Bone marrow (tissue), 2 donors: Measurements from ENCODE around the gene IQSEC1.
"Not testable (repeated sequence)": the region's sequence is repeated elsewhere in the genome, so short reads cannot be mapped to it uniquely, and the experiment has no call there.

Experiments
- DNase-seq, 2 donors: peaks; one replicate each; lab custom pipeline; 2025; lab: John Stamatoyannopoulos, UW

Gene IQSEC1

DNA sequence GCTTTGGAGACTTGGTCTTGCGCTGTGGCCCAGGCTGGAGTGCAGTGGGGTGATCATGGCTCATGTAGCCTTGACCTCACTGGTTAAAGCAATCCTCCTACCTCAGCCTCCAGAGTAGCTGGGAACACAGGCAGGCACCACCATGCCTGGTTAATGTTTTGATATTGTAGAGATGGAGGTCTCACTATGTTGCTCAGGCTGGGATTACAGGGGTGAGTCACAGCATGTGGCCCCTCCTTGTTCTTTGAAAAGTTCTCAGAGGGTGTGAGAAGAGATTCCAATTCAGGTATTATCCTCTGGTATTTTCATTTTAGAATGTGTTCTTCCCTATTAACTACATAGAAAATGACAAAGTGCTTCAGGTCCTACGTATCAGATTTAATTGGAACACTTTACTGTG, 180.0 kb downstream of the IQSEC1 start:
- no peak for DNase-seq

- DNase-seq, result no peak
Observed at GRCh38 chr3:12892840-12893189, 180.4 kb downstream of the IQSEC1 start.

GRCh38 chr3:12891985-12892839, 181.0 kb downstream of the IQSEC1 start:
- peak in 1 of 2 donors; percentile 71 for DNase-seq

- DNase-seq, result no peak
Observed at GRCh38 chr3:12891391-12891984, 181.7 kb downstream of the IQSEC1 start.

DNA sequence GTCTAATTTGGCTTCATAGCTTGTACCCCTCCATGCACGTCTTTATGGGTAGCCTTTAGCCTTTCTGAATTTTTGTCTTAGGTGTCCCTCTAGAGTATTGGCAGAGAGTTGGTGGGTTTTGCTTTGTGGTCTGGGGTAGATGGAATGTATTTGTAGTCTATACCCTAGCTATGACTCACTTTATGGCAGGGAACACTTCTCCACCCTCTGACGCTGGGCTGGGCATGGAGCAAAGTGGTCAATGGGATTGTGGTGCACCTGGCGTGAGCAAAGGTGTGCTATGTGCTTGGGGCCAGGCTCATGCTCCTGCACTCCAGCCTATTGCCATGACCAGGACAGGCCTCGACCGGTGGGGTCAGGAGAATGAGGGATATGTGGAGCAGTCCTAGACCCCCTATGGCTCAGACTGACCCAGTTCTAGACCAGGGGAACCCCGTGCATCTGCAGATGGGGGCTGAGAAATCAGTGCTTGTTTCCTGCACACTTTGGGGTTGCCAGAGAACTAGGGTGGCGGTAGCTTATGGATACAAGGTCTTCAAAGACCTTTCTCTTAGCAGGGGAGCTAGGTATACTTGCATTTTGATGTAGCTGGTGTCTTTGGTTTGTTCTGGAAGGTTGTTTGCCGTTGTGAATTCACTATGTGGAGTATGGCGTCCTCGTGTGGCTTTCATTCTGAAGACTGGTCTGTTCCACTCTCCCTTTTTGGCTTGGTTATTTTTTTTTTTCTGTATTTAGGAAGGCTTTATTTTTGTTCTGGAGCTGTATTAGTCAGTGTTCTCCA, 182.4 kb downstream of the IQSEC1 start:
- DNase-seq, result no peak

- no peak for DNase-seq
Observed at GRCh38 chr3:12886736-12887135, 186.5 kb downstream of the IQSEC1 start.

GRCh38 chr3:12886106-12886679, 187.0 kb downstream of the IQSEC1 start:
- DNase-seq, result no peak

DNA sequence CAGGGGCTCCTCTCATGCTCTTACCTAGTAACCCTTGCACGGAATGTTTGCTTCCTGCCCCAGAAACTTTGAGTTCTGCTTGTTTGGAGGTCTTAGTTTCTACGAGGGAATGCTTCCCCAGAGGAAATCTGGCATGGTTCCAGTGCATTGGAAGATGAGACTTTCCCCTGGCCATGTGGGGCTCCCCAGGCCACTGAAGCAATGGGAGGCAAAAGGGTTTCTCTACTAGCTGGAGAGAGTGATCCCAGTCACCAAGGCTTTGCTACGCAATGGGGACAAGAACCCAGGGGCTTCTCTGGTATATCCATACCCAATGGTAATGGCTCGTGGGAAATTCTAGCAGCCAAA, 187.7 kb downstream of the IQSEC1 start:
- no peak for DNase-seq

DNA sequence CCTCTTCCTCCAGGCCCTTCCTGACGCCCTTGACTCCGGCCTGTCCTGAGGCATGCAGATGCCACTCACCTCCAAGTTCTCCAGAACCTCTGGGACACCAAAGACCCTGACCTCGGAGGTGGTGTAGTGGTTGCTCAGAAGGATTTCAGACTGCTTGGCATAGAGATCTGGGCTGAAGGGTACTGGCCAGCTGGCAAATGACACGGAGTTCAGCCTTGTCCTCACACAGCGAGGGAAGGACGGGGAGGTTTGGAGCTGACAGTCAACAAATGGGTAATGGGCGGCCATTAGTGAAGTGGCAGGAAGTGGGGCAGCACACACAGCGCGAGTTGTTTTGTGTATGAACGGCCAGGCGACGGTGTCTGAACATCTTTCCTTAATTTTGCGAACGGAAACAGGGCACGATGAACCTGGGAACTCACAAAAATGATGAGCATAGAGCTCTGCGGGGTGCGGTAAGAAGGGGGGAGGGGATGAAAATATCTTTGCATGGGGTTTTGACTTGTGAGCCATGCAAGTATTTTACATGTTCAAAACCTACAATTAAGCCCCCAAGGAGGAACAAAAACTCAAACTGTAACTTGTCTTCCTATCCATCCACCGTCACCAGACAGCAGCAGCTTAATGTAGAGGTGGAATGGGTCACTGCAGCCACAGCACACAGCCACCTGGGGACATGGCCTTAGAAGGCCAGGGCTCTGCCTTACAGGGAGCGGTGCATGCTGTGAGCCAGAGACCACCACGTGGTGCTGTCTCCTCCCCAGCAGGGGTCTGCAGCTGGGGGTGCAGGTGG, 188.2 kb downstream of the IQSEC1 start:
- no peak for DNase-seq

DNA sequence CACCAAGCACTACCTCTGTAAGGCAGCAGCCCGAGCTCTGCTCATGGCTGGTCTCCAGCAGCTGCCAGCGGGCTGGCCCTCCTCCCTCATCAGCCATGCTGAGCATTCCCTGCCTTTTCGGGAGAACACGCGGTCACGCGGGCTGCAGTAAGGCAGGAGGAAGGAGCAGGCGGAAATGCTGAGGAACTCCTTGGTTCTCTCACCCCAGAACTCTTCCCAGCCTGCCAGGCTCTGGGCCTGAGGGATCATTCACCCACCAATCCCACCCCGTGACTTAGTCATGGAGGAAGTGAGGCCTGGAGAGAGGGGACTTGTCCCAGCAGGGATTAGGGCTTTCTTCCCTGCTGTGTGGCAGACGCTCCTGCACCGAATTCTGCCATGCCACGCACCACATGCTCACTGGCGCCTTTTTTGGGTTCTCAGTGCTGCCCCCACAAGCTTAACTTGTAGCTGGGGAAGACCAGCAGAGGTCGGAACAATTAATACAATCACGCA, 189.0 kb downstream of the IQSEC1 start:
- DNase-seq, result no peak

DNA sequence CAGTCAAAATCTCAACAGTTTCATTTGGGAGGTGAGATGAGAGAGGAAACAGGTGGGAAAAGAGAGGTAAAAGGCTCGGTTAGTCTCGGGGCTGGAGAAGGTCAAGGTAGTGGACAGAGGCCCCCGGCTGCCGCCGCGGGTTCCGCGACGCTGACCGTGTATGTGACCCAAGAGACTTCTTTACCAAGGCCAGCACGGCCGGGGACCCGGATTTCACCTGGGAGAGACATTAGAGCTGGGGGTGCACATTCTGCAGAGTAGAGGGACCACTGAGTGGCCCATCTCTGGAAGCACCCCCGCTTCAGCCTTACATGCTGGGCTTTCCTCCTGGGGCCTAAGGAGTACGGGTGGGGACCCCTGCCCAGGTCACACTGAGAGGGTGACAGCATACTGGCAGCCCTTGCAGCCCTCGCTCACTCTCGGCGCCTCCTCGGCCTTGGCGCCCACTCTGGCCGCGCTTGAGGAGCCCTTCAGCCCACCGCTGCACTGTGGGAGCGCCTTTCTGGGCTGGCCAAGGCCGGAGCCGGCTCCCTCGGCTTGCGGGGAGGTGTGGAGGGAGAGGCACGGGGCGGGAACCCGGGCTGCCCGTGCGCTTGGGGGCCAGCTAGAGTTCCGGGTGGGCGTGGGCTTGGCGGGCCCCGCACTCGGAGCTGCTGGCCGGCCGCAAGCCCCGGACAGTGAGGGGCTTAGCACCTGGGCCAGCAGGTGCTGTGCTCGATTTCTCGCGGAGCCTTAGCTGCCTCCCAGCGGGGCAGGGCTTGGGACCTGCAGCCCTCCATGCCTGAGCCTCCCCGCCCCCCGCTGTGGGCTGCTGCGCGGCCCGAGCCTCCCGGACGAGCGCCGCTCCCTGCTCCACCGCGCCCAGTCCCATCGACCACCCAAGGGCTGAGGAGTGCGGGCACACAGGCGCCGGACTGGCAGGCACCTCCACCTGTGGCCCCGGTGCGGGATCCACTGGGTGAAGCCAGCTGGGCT, 190.6 kb downstream of the IQSEC1 start:
- DNase-seq, result no peak

DNA sequence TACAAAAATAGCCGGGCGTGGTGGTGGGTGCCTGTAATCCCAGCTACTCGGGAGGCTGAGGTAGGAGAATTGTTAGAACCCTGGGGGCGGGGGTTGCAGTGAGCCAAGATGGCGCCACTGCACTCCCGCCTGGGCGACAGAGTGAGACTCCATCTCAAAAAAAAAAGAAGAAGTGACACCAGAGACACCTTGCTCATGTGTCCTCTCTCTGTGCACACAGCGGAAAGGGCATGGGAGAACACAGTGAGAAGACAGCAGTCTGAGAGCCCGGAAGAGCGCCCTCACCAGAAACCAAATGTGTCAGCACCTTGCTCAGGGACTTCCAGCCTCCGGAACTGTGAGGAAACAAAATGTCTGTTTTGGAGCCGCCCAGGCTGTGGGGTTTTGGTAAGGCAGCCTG, 191.4 kb downstream of the IQSEC1 start:
- not testable (repeated sequence) for DNase-seq

- no peak for DNase-seq
Observed at GRCh38 chr3:12879191-12879815, 193.9 kb downstream of the IQSEC1 start.

DNA sequence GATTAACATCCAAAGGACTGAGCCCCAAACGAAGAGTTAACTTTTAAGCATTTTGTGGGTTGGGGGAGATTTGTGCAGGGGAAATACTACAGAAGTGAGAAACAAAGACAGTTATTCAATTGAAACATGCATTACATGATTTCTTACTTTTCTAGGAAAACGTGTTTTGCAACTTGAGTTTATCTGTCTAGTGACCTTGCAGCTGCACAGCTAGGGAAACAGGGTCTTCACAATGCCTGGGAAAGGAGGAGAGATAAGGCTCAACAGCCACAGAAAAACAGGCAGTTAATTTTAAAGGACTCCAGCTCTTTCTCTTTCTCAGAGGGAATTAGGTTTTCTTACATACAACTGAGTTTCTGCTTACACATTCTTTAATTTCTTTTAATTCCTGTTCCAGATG, 194.5 kb downstream of the IQSEC1 start:
- DNase-seq, result not testable (repeated sequence)

- DNase-seq, result no peak
Observed at GRCh38 chr3:12878141-12878574, 195.1 kb downstream of the IQSEC1 start.

DNA sequence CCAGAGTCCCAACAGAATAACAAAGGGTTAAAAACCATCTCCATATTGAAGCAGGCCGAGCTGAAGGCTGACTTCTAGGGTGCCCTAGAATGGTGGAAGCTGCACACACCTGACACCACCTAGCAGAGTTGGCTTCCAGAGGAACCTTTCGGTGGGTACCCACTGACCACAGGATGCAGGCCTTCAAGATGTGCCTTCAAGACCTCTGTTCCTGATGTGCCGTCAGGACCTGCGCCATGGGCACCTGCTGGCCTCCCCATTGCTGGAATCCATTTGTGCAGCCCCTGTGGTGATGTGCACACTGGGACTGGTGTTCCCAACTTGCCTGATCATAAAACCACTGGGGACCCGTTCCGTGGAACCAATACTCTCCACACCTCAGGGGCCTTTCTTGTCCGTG, 196.2 kb downstream of the IQSEC1 start:
- no peak for DNase-seq

DNA sequence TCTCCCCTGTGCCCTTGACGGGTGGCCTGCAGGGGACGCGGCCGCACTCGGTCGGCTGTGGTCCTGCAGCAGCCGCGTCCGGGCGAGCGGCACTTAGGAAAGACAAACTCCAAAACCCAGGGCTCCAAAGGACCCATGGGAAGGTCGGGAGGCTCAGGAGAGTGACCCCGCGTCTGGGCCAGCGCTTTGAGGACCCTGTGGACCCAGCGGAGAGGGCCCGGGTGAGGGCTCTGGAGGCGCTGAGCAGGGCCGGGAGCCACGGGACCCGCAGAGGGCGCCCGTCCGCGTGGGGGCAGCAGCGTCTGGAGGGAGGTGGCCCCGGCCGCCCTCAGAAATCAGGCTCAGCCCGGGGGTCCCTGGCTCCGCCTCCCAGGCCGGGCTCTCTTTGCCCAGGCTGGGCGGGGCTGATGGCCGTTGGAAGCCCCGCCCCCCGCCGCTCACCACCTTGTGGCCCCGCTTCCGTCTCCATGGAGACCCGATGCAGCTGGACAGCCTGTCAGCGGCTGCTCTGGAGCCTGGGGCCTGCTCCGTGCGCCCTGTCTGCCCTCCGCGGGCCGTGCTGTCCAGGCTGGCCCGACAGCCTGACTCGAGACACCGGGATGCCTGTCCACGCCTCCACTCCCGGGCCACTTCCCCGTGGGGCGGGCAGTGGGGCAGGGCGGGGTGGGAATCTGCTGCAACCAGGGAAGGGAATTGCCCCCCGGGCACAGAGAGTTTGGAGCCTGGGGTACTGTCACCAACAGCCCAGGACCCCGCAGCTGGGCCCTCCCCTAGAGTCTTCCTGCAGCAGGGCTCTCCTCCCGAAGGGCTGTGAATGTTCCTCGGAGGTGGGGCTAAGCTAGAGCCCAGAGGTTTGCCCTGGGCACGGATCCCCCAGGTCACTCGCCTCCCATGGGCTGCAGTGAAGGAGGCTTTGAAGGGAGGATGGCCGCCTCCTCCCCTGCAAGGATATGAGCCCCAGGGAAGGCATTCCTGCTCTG, 197.1 kb downstream of the IQSEC1 start:
- DNase-seq, result no peak

DNA sequence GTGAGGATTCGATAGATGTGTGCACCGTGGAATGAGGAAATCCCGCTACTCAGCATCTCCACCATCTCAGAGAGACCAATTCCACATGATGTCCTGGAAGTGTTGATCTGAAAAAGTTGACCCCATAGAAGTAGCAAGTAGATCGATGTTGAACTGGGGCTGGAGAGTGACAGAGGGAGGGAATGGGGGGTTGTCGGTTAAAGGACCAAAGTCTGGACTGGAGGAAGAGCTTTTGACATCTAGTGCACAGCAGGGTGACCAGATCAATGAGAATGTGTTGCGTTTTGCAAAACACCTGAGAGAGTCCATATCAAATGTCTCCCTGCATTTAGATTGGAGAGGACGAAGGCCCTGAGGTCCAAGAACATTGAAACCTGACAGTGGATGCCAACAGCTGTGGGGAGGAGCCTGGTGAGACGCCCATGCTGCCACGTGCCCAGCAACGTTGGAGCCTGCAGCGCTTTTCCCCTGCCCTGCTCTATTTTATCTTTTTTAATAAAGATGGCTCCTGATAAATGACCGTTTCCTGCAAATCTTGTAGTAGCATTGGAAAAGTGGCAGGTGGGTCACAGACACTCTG, 201.7 kb downstream of the IQSEC1 start:
- no peak for DNase-seq
